Activated CD8-positive, alpha-beta memory T cell treated with anti-CD3 and anti-CD28 coated beads, Interleukin-2, amount 10 ng/mL, durations not matched to agents 7 days and 5 days (primary cell): ENCODE results near the gene LYRM7. TPM values are rescaled to one million over a fixed set of nuclear protein-coding genes. Genes with fewer than 3 reads are reported as not detected.
"Not testable (repeated sequence)": the region's sequence is repeated elsewhere in the genome, so short reads cannot be mapped to it uniquely, and the experiment has no call there.

ENCODE experiments used
- ATAC-seq: fragments of 150-1000 bp; cut with Tn5 transposase; one replicate; pipeline ENCODE4 v1.10.0; 2021; ENCODE audit warnings: moderate library complexity
- CTCF ChIA-PET: fragments of 350-600 bp; sonication (Branson Sonifier 250); formaldehyde crosslinking; loops from one replicate; lab custom pipeline; 2021; ENCODE audit warnings: antibody characterized with exemption; lab: Charles Lee
- DNase-seq: peaks from one replicate; pipeline ENCODE4 v3.0.0-alpha.2; 2020
- H3K27ac Mint-ChIP-seq: one replicate; pipeline ENCODE4 v1.8.0; 2021; ENCODE audit warnings: mild to moderate bottlenecking, mixed read lengths
- H3K27me3 Mint-ChIP-seq: one replicate; pipeline ENCODE4 v1.8.0; 2021; ENCODE audit warnings: mixed read lengths
- H3K36me3 Mint-ChIP-seq: one replicate; pipeline ENCODE4 v1.8.0; 2021; ENCODE audit warnings: mild to moderate bottlenecking, mixed read lengths
- H3K4me1 Mint-ChIP-seq: one replicate; pipeline ENCODE4 v1.8.0; 2021; ENCODE audit warnings: mixed read lengths
- H3K4me3 Mint-ChIP-seq: one replicate; pipeline ENCODE4 v1.8.0; 2021; ENCODE audit warnings: mild to moderate bottlenecking, moderate library complexity, mixed read lengths
- H3K9me3 Mint-ChIP-seq: one replicate; pipeline ENCODE4 v1.8.0; 2022; ENCODE audit warnings: low read depth, mixed read lengths
- total RNA-seq, 2 experiments: library from RNA; stranded (reverse); gene quantifications; one replicate each; pipeline ENCODE4 v1.2.3, GENCODE V29; 2021

LYRM7 gene
- total RNA-seq, 2 experiments from 2014 or later = 12.2 to 15.4 TPM

GRCh38 chr5:131228646-131229045, 57.9 kb downstream of the LYRM7 start:
- CTCF ChIA-PET = interaction anchor here (1.4 kb wide), 1 partner anchor 9 kb away, joined by 3 read pairs; no protein-coding TSS in a partner anchor

GRCh38 chr5:131229623-131230022, 58.9 kb downstream of the LYRM7 start:
- no peaks in the 10 kb centered on the region for H3K27me3 Mint-ChIP-seq
- no peaks in the 10 kb centered on the region for H3K36me3 Mint-ChIP-seq
- no peaks in the 10 kb centered on the region for H3K9me3 Mint-ChIP-seq
- no peak for DNase-seq
- H3K4me3 Mint-ChIP-seq = no peak overlapping the region
- H3K4me1 Mint-ChIP-seq = peaks cover 6% of the 10 kb centered on the region
- H3K27ac Mint-ChIP-seq = no peak overlapping the region
- no peak for ATAC-seq
- CTCF ChIA-PET = interaction anchor here (0.6 kb wide), 1 partner anchor 51 kb away, joined by 4 read pairs; no protein-coding TSS in a partner anchor

More at GRCh38 chr5:131228646-131229045, 57.9 kb downstream of the LYRM7 start:
- Mint-ChIP-seq H3K4me1 (peaks cover 6% of the 10 kb centered on the region), H3K4me3 (no peak overlapping the region), H3K36me3 (no peaks in the 10 kb centered on the region), H3K9me3 (no peaks in the 10 kb centered on the region), H3K27me3 (no peaks in the 10 kb centered on the region), H3K27ac (no peak overlapping the region)
- ATAC-seq (no peak), DNase-seq (no peak)

- Mint-ChIP-seq H3K4me3 (no peak overlapping the region), H3K9me3 (no peaks in the 10 kb centered on the region), H3K27me3 (no peaks in the 10 kb centered on the region), H3K4me1 (peaks cover 6% of the 10 kb centered on the region), H3K36me3 (no peaks in the 10 kb centered on the region), H3K27ac (no peak overlapping the region)
- ATAC-seq (no peak), DNase-seq (no peak)
- CTCF ChIA-PET = no interaction called here
Measured at GRCh38 chr5:131230406-131230805, 59.7 kb downstream of the LYRM7 start.

GRCh38 chr5:131239686-131240085, 68.9 kb downstream of the LYRM7 start:
- peaks cover 1% of the 10 kb centered on the region for H3K36me3 Mint-ChIP-seq
- CTCF ChIA-PET = interaction anchor here (0.7 to 1.5 kb wide), 3 partner anchors 10 to 25 kb away, joined by 3 to 4 read pairs (median 3); no protein-coding TSS in a partner anchor
- H3K9me3 Mint-ChIP-seq = no peaks in the 10 kb centered on the region
- peaks cover 7% of the 10 kb centered on the region for H3K4me1 Mint-ChIP-seq
- no peak overlapping the region for H3K4me3 Mint-ChIP-seq
- no peaks in the 10 kb centered on the region for H3K27me3 Mint-ChIP-seq
- no peak for ATAC-seq
- no peak overlapping the region for H3K27ac Mint-ChIP-seq
- DNase-seq = no peak

GRCh38 chr5:131242728-131243255, 72.0 kb downstream of the LYRM7 start:
- CTCF ChIA-PET = interaction anchor here (1.3 kb wide), 1 partner anchor 195 kb away, joined by 3 read pairs; no protein-coding TSS in a partner anchor
- peaks cover 8% of the 10 kb centered on the region for H3K36me3 Mint-ChIP-seq
- H3K4me3 Mint-ChIP-seq = no peak overlapping the region
- DNase-seq (no peak), ATAC-seq (peak; percentile 42)
- H3K27me3 Mint-ChIP-seq = no peaks in the 10 kb centered on the region
- H3K9me3 Mint-ChIP-seq = no peaks in the 10 kb centered on the region
- no peak overlapping the region for H3K27ac Mint-ChIP-seq
- peaks cover 7% of the 10 kb centered on the region for H3K4me1 Mint-ChIP-seq

GRCh38 chr5:131245312-131245711, 74.6 kb downstream of the LYRM7 start:
- ATAC-seq = no peak
- no peak for DNase-seq
- peaks cover 16% of the 10 kb centered on the region for H3K4me1 Mint-ChIP-seq
- H3K9me3 Mint-ChIP-seq = no peaks in the 10 kb centered on the region
- H3K27me3 Mint-ChIP-seq = no peaks in the 10 kb centered on the region
- H3K36me3 Mint-ChIP-seq = peaks cover 10% of the 10 kb centered on the region
- H3K27ac Mint-ChIP-seq = no peak overlapping the region
- H3K4me3 Mint-ChIP-seq = no peak overlapping the region
- CTCF ChIA-PET = no interaction called here

- ATAC-seq (no peak), DNase-seq (no peak)
- Mint-ChIP-seq H3K9me3 (no peaks in the 10 kb centered on the region), H3K36me3 (peaks cover 10% of the 10 kb centered on the region), H3K27ac (no peak overlapping the region), H3K27me3 (no peaks in the 10 kb centered on the region), H3K4me3 (no peak overlapping the region), H3K4me1 (peaks cover 21% of the 10 kb centered on the region)
- CTCF ChIA-PET = no interaction called here
Measured at GRCh38 chr5:131245948-131246347, 75.2 kb downstream of the LYRM7 start.

- no peaks in the 10 kb centered on the region for H3K9me3 Mint-ChIP-seq
- H3K4me3 Mint-ChIP-seq = no peak overlapping the region
- CTCF ChIA-PET = no interaction called here
- no peaks in the 10 kb centered on the region for H3K27me3 Mint-ChIP-seq
- ATAC-seq = no peak
- H3K27ac Mint-ChIP-seq = no peak overlapping the region
- peaks cover 26% of the 10 kb centered on the region for H3K4me1 Mint-ChIP-seq
- DNase-seq = no peak
- peaks cover 10% of the 10 kb centered on the region for H3K36me3 Mint-ChIP-seq
Measured at GRCh38 chr5:131246504-131246903, 75.8 kb downstream of the LYRM7 start.

- DNase-seq (no peak), ATAC-seq (no peak)
- CTCF ChIA-PET = interaction anchor here (0.6 to 7.9 kb wide), 8 partner anchors 11 to 131 kb away, joined by 3 to 94 read pairs (median 3); partner anchors contain the start of genes CDC42SE2 and HINT1
- Mint-ChIP-seq H3K4me1 (peaks cover 40% of the 10 kb centered on the region), H3K4me3 (peak overlapping the region; percentile 69), H3K27me3 (no peaks in the 10 kb centered on the region), H3K27ac (peak overlapping the region; percentile 94), H3K9me3 (no peaks in the 10 kb centered on the region), H3K36me3 (peaks cover 12% of the 10 kb centered on the region)
Measured at GRCh38 chr5:131250751-131251475, 80.2 kb downstream of the LYRM7 start.

- peak; percentile 94 for DNase-seq
- Mint-ChIP-seq H3K27ac (peak overlapping the region; percentile 94), H3K4me1 (peaks cover 53% of the 10 kb centered on the region), H3K36me3 (peaks cover 18% of the 10 kb centered on the region), H3K27me3 (no peaks in the 10 kb centered on the region), H3K4me3 (peak overlapping the region; percentile 82), H3K9me3 (no peaks in the 10 kb centered on the region)
- CTCF ChIA-PET = interaction anchor here (0.7 to 7.9 kb wide), 8 partner anchors 12 to 143 kb away, joined by 3 to 94 read pairs (median 4); partner anchors contain the start of gene CDC42SE2
- ATAC-seq = peak; percentile 75
Measured at GRCh38 chr5:131252824-131253171, 82.1 kb downstream of the LYRM7 start.

GRCh38 chr5:131254025-131254424, 83.3 kb downstream of the LYRM7 start:
- CTCF ChIA-PET = interaction anchor here (0.9 to 7.9 kb wide), 8 partner anchors 11 to 163 kb away, joined by 3 to 94 read pairs (median 5); partner anchors contain the start of genes CDC42SE2 and HINT1
- DNase-seq = not testable (repeated sequence)

GRCh38 chr5:131254741-131255140, 84.0 kb downstream of the LYRM7 start:
- CTCF ChIA-PET = interaction anchor here (0.9 to 7.9 kb wide), 7 partner anchors 10 to 162 kb away, joined by 3 to 94 read pairs (median 4); partner anchors contain the start of genes CDC42SE2 and HINT1
- Mint-ChIP-seq H3K27ac (peak overlapping the region; percentile 94), H3K4me3 (peak overlapping the region; percentile 82), H3K4me1 (peaks cover 67% of the 10 kb centered on the region), H3K9me3 (no peaks in the 10 kb centered on the region), H3K36me3 (peaks cover 28% of the 10 kb centered on the region), H3K27me3 (no peaks in the 10 kb centered on the region)
- ATAC-seq = peak; percentile 5
- no peak for DNase-seq

More at GRCh38 chr5:131254025-131254424, 83.3 kb downstream of the LYRM7 start:
- H3K4me1 Mint-ChIP-seq = peaks cover 65% of the 10 kb centered on the region
- peak overlapping the region; percentile 82 for H3K4me3 Mint-ChIP-seq
- H3K36me3 Mint-ChIP-seq = peaks cover 26% of the 10 kb centered on the region
- not testable (repeated sequence) for H3K27me3 Mint-ChIP-seq, H3K9me3 Mint-ChIP-seq, ATAC-seq
- peak overlapping the region; percentile 94 for H3K27ac Mint-ChIP-seq
